GM12878 (cell line): Measurements from ENCODE around the gene KRT24.

Experiments
- BCL3 ChIP-seq: IDR thresholded peaks from 2 replicates; pipeline ENCODE4 v1.6.1; 2011; ENCODE audit warnings: borderline replicate concordance, low read depth, mild to moderate bottlenecking, moderate library complexity, low read length; ENCODE audit not compliant: insufficient read depth, poor library complexity, severe bottlenecking
- POLR2A ChIP-seq: IDR thresholded peaks from 2 replicates; pipeline ENCODE4 v1.6.1; 2011; ENCODE audit warnings: low read depth, mild to moderate bottlenecking, low read length
- POLR2AphosphoS5 ChIP-seq: IDR thresholded peaks from 2 replicates; pipeline ENCODE4 v1.6.1; 2011; ENCODE audit warnings: mild to moderate bottlenecking, low read length, inconsistent platforms
- SP1 ChIP-seq: IDR thresholded peaks from one replicate; pipeline ENCODE4 v1.6.1; 2011; ENCODE audit warnings: low read depth, low read length
- STAT3 ChIP-seq: IDR thresholded peaks from 2 replicates; pipeline ENCODE4 v1.6.1; 2011; ENCODE audit warnings: low read depth, low read length, improper control_type of control experiment
- TF ChIP-seq, protein P1 (sequence below): IDR thresholded peaks from 2 replicates; pipeline ENCODE4 v1.6.1; 2011; ENCODE audit warnings: borderline replicate concordance, low read depth, mild to moderate bottlenecking, moderate library complexity, mixed read lengths, low read length; ENCODE audit not compliant: insufficient read depth; ENCODE audit errors: extremely low read length

DNA sequence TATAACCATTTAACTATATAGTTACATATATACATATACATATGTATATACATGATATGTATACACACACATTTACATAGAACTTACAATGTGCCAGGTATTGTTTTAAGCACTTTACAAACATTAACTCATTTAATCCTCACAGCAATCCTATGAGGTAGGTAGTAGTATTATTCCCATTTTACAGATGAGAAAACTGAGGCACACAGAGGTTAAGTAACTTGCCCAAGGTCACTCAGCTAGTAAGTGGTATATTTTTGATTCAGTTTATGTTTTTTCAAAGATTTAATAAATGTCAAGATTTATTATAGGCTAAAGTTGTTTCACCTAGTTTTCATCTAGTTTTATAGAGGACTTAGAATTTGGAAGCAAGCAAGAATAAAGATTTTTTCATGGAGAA, 45.2 kb downstream of the KRT24 start:
- TF ChIP-seq POLR2AphosphoS5 (no peak), POLR2A (no peak), BCL3 (no peak), SP1 (no peak), STAT3 (no peak)
- TF ChIP-seq, protein P1, sequence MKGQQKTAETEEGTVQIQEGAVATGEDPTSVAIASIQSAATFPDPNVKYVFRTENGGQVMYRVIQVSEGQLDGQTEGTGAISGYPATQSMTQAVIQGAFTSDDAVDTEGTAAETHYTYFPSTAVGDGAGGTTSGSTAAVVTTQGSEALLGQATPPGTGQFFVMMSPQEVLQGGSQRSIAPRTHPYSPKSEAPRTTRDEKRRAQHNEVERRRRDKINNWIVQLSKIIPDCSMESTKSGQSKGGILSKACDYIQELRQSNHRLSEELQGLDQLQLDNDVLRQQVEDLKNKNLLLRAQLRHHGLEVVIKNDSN = no peak
